HTR-8/SVneo (cell line): ENCODE data around the gene GAL3ST2.
"Not testable (repeated sequence)": the region's sequence is repeated elsewhere in the genome, so short reads cannot be mapped to it uniquely, and the experiment has no call there.

ENCODE experiments used
- DNase-seq: peaks from one replicate; pipeline ENCODE4 v3.0.0; 2011; ENCODE audit warnings: low spot score, mixed read lengths; ENCODE audit not compliant: insufficient read length
- FAIRE-seq: peaks from 2 replicates; lab custom pipeline; 2011; peaks lifted over from hg19 to GRCh38; lab: Jason Lieb, UNC

GAL3ST2 gene

GRCh38 chr2:241782053-241782452, 5.4 kb downstream of the GAL3ST2 start:
- DNase-seq, FAIRE-seq: not testable (repeated sequence)

DNA sequence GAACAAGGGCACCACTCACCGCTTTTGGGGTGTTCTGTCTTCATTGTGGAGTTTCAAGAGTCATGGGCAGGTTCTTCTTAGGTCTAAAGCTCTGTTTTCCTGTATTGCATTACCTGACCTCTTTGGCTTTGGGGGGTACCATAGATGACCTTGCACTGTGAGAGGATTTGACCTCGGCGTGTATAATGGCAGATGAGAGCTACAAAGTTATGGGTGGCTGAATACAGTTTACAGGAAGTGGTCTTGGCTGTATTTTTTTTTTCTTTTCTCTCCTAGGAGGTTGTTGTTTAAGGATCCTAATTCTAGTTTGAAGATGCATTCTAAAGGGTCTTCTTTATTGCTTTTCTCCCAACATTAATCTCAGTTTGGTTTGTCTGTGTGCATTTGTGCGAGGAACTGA, 11.5 kb downstream of the GAL3ST2 start:
- DNase-seq (no peak), FAIRE-seq (no peak)

DNA sequence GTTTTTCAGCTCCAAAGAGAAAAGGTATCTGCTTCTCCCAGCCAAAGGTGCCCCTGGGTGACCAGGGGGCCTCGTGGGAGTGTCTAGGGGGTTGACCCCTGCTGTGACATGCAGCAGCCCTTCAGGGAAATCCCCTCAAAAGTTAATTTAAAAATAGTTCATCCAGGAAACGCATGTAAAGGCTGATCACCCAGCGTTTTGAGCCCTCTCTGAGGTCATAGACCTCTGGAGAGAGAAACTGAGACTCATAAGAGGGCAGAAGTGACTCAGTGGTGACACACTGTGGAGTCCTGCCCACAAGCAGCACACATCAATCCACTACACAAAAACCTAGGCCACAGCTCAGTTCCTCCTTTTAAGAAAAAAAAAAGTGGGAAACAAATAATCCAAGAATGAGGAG, 11.9 kb downstream of the GAL3ST2 start:
- DNase-seq, result no peak

DNA sequence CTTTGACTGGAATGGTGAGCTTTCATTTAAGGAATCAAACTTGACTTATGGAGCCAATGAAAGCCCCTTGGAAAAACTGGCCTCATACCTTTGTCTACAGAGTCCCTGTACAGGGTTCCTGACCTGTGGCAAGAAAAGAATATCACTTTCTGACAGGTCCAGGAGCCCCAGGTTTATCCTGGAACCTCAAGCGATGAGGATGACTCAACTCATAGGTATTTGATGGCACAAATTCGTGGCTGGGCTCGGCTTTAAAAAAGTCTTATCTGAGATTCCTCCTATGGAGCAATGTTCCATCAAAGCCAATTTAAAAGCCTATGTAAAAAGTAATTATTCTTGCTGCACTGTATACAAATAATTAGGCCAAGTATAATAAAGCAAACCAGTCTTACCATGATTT, 14.8 kb downstream of the GAL3ST2 start:
- DNase-seq, FAIRE-seq: not testable (repeated sequence)

More for the DNA sequence above, 11.9 kb downstream of the GAL3ST2 start:
- no peak for FAIRE-seq

DNA sequence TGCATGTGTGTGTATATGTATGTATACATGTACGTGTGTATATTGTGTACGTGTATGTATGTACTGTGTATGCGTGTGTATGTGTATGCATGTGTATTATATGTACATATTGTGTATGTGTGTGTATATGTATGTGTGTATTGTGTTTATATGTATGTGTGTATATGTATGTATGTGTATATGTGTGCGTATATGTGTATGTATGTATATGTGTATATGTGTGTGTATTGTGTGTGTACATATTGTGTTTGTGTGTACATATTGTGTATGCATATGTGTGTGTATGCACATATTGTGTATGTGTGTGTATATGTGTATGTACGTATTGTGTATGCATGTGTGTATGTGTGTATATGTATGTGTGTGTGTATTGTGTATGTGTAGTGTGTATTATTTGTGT, 16.8 kb downstream of the GAL3ST2 start:
- no peak for DNase-seq
- FAIRE-seq, result peak; percentile 95

DNA sequence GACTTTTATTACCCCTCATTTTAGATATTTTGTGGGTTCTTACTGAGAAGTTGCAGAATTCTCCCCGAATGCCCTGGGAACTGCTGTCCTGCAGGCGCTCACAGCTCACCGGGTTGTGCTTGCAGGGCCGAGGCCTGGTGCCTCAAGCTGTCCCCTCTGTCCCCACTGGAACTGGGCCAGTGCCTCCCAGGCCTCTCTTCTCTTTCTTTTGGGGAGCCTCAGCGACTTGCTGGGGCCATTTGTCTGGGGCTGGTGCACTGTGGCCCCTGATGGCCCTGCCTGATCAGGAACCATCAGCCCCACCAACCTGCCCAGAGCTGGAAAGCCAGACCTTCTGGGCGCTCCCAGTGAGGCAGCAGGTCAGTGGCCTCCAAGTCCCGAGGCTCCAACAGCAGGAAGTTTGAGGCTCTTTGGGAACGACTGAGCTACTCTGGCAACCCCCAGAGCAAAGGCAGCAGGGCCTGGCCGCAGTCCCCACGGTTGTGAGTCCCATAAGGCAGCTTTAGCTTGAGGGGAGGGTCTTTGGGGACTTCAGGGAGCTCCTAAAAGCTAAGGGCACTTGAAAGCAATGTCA, 17.7 kb downstream of the GAL3ST2 start:
- DNase-seq (no peak), FAIRE-seq (no peak)

DNA sequence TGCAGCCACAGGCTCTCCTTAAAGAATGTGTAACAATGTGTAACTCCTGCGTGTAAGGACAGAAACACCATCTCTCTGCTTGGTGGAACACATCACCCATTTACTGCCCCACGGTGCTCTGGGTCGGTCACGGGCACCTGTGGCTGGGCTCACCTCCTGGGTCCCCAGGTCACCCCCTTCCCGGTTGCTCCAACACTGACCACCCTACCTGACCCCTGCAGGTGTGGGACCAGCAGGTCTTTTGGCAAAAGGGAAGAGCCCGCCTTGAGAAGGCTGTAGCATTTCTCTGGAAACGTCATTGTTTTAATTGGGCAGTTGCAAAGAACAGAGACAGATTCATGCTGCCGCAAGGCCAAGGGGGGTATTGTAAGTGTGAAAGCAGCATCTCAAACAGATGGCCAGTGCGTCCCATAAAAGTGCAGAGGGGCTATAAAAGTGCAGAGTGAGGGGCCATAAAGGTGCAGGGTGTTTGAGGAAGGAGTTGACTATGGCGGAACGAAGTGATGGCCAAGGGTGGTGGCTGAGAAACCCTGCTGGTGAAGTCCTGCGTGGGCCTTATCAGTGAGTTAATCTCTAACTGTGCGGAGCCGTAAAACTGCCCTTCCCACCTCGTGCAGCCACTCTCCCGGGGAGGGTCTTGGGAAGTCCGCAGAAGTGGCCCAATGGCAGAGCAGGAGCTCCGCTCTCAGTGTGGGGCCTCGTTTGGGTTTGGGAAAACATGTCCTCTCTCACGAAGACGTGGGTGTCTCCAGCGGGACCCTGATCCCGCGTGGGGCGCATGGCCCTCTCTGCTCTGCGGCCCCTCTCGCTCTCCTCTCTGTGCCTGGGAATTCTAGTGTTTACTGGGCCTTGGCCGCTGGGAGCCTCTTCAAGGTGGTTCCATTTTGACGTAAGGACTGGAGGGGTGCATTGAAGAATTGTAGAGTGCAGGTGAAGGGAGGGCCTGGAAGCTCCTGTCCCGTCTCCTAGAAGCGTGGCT, 18.7 kb downstream of the GAL3ST2 start:
- DNase-seq (no peak), FAIRE-seq (no peak)

- no peak for DNase-seq
- no peak for FAIRE-seq
Measured at GRCh38 chr2:241796209-241796608, 19.6 kb downstream of the GAL3ST2 start.

DNA sequence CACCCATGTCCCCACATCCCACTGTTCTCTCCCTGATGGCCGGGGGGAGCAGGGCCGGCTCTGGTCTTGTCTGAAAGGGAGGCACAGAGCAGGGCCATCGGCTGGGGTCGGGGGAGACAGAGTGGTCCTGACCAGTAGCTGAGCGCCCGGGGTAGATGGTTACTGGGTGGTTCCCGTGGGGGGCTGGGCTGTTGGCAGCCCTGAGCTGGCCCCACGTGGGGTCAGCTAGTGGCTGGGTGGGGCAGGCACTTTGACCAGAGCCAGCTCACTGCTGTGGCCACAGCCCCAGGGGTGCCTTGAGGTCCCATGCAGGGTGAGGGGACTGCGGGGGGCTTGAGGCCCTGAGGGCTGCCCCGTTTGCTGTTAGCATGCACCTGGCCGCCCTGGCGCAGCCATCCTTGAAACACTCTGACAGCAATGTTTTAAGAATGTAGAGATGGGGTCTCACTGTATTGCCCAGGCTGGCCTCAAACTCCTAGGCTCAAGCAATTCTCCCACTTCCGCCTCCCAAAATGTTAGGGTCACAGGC, 20.1 kb downstream of the GAL3ST2 start:
- FAIRE-seq (no peak), DNase-seq (no peak)

GRCh38 chr2:241797441-241798080, 20.9 kb downstream of the GAL3ST2 start:
- no peak for FAIRE-seq
- DNase-seq, result no peak

DNA sequence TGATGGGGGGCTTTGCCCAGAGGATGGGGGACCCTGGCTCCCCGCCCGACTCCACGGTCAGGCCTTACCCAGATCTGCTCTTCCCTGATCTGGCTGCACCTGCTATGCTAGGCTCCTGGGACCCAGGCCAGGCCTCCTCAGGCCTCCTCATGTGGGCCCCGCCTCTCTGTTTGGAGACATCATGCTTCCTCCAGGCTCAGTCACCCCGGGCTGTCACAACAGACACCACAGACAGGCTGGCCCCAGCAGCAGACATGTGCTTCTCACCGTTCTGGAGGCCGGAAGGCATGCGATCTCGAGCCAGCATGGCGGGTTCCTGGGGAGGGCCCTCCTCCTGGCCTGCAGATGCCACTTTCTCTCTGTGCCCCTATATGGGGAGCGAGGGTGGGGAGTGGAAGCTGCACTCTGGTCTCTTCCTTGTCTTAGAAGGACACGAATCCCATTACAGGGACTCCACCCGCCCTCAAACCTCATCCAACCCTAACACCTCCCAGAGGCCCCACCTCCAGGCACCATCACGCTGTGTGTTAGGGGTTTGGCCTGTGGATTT, 21.5 kb downstream of the GAL3ST2 start:
- no peak for FAIRE-seq
- no peak for DNase-seq

GRCh38 chr2:241798631-241799521, 22.3 kb downstream of the GAL3ST2 start:
- no peak for FAIRE-seq

DNA sequence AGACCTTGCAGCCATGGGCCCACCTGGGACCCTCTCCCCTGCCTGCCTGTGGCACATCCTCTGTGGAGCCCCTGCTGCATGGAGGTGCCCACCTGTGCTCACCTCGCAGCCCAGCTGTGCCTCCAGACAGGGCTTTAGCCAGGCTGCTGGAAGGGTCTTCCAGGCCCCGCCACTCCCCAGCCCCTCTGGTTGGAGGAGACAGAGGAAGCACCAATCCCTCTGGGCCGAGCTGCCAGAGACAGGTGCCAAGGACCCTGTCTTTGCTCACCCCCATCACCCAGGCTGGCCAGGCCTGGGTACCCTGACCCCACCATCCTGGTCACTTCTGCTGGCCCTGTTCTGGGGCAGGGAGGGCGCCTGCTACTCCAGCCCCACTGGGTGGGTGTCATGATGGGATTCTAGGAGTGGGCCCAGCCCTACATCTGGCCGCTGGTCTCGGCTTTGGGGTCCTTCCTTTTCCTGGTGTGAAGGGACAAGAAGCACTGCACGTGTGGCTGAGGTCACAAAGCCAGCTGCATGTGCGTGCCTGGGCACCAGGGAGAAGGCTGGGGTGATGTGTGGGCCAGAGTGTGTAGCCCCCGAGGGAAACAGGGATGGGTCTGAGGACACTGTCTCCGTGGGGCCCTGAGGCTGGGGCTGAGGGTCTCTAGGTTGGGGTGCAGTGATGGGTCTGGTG, 23.0 kb downstream of the GAL3ST2 start:
- DNase-seq, result no peak
- FAIRE-seq, result no peak

More at GRCh38 chr2:241798631-241799521, 22.3 kb downstream of the GAL3ST2 start:
- DNase-seq, result no peak

DNA sequence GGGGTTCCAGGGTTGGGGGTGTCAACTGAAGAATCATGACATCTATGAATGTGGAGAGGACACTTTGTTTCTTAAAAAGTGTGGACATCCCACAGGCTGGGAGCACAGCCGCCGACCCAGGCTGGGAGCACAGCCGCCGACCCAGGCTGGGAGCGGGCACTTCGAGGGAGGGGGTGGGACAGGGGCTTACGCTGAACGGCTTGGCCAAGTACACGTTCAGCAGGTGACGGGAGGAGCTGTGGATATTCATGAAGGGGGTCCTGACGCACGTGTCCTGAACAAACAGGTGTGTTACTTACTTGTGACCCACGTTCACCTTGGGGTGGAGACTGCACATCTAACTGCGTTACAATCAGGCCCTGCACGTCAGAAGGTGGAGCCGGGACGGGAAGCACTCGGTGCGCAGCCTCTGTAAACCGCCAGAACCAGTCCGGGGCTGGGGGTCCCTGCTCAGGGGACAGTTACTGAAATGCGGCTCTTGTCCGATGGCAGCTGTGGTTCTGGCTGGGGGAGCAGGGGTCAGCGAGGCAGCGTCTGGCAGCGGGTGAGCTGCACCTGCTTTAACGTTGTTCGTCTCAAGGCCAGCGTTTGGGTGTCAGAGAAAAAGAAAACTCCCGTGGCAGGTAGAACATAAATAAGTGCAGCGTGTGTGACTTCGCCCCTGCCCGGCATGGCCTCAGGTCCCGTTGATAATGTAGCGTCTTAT, 23.7 kb downstream of the GAL3ST2 start:
- not testable (repeated sequence) for DNase-seq
- FAIRE-seq, result peak; percentile 73

GRCh38 chr2:241801611-241802420, 25.2 kb downstream of the GAL3ST2 start:
- DNase-seq, result no peak
- no peak for FAIRE-seq

DNA sequence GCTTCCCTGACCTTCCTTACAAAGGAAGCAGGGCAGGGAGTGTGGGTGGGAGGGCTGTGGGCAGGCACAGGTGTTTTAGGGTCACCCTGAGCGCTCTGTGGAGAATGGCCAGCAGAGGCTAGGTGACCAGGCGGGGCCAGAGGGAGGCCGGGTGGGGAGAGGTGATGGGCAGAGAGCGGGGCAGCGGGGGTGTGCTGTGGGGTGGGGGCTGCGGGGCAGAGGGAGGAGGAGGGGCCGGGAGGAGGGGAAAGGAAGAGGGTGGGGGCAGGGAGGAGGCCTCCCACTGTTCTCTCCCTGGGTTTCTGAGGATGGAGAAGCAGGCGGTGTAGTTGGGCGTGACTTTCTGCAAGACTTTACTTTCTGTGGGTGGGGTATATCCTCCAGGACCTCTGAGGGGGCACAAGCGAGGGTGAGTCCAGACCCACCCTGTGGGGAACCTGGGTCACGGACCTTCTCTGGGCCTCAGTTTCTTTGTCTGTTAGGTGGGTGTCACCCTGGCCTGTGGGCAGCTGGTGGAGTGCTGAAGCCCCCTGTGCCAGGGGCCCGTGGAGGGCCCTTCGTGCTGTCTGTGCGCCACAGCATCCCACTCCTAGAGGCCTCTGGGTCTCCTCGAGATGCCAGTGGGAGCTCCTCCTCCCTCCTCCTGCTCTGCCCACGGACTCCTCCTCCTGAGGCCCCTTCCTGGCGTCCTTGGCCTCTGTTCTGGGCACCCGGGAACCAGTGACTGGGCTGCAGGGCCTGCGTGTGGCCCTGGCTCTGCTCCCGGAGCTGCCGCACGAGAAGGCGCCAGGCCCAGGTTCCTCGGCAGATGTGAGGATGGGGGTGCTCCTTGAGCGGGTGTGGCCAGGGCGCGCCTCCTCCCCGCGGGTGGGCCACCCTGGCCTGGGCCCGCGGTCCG, 26.0 kb downstream of the GAL3ST2 start:
- no peak for DNase-seq
- FAIRE-seq, result no peak
